ENCODE results near the gene DAGLA. TPM values are rescaled to one million over a fixed set of nuclear protein-coding genes. Genes with fewer than 3 reads are reported as not detected.
A peak's percentile ranks its signal among the peaks of the same experiment; 100 is the strongest.

DAGLA gene
- total and polyA plus RNA-seq, 2 of the 13 experiments (the other 11 are each of a cell fraction or from before 2014, with no cell fraction given) = 2.6 to 3.9 TPM

GRCh38 chr11:61791737-61792309 is 111.6 kb downstream of the DAGLA start:
- ChIA-PET POLR2A (interaction anchor here (0.8 to 4.2 kb wide), 22 partner anchors 9 to 800 kb away, joined by 3 to 50 read pairs (median 4); partner anchors contain the start of genes BEST1, FADS1, FADS2 and FTH1), CTCF (ENCODE audit: low intra/inter-chr PET ratio, low total read pairs) (no interaction called here)
- Histone ChIP-seq H3K27me3 (ENCODE audit: control insufficient read depth in 1 of 2, insufficient read depth in 2 of 2, low read length in 2 of 2) (no peaks in the 10 kb centered on the region; a peak in 1 of 5 replicates), H2AFZ (ENCODE audit: low read length) (no peak overlapping the region), H3K4me3 (replicated peaks in 1 of 3; ENCODE audit: insufficient read depth in 1 of 3, low read depth in 2 of 3, low read length in 3 of 3) (peak overlapping the region; percentile 68 to 87 (median 81)), H3K27ac (ENCODE audit: extremely low read length, insufficient read depth, low read length) (peak overlapping the region; percentile 99), H3K4me2 (ENCODE audit: low read depth, low read length) (peak overlapping the region; percentile 89), H3K36me3 (replicated peaks in 1 of 2; ENCODE audit: control insufficient read depth in 1 of 2, insufficient read depth in 2 of 2, low read length in 2 of 2) (peaks cover 12 to 54% of the 10 kb centered on the region in 2 experiments), H3K9me3 (ENCODE audit: low read length) (no peaks in the 10 kb centered on the region), H4K20me1 (ENCODE audit: insufficient read depth, low read length) (no peaks in the 10 kb centered on the region; the same call in 1 of the 2 replicates), H3K79me2 (ENCODE audit: insufficient read depth, low read length) (peaks cover 41% of the 10 kb centered on the region), H3K4me1 (ENCODE audit: insufficient read depth, low read length) (peaks cover 42% of the 10 kb centered on the region), H3K9ac (ENCODE audit: insufficient read depth, low read depth, low read length) (peak overlapping the region; percentile 96)
- WGBS (ENCODE audit: low lambda C conversion rate) = 7% methylated on average over 13 of the region's 14 CpGs
- peak; percentile 83 for DNase-seq (ENCODE audit: low spot score)
- intact Hi-C loops (cut with micrococcal nuclease; ENCODE audit: unreplicated experiment) (no loop called here), in situ Hi-C loops (cut with HindIII; ENCODE audit: extremely low pct_ligation_motif_present, low pct_unique_long_range_greater_than_20kb) (loop anchor here (10.0 kb wide), 1 partner anchor 293 kb away; no protein-coding TSS in a partner anchor)
- TSS peak; percentile 87 for BruUV-seq (replicated peaks)
- ATAC-seq = peak; percentile 58
- peak; percentile 86 for FAIRE-seq
- no peak for TF ChIP-seq ZNF737 (CRISPR knock-in tag; IDR thresholded peaks at IDR 0.05; ENCODE audit: borderline replicate concordance)
- TF ChIP-seq POLR2A (IDR thresholded peaks at IDR 0.05; ENCODE audit: insufficient read depth in 1 of 2, low read depth in 2 of 2, low read length in 2 of 2) = peak in 1 of 2 experiments; percentile 74; a peak in 3 of 4 replicates
- TF ChIP-seq ZNF670 (CRISPR knock-in tag; IDR thresholded peaks at IDR 0.05; ENCODE audit: borderline replicate concordance) = 0 out of 2 replicates have a peak, but pooled peaks have one; percentile 34
- TF ChIP-seq POLR2AphosphoS5 (IDR thresholded peaks at IDR 0.05; ENCODE audit: low read depth, low read length) = peak; percentile 65
- TF ChIP-seq ATF7-NPFF (CRISPR knock-in tag; IDR thresholded peaks at IDR 0.05; ENCODE audit: low read depth) = no peak
- no peak for TF ChIP-seq ZBTB34 (CRISPR knock-in tag; IDR thresholded peaks at IDR 0.05)
- 0 out of 4 replicates have a peak, but pooled peaks of 1 of the 2 experiments have one; percentile 17 for TF ChIP-seq KLF16 (CRISPR knock-in tag; IDR thresholded peaks at IDR 0.05)
- no peak for TF ChIP-seq ETV5 (CRISPR knock-in tag; IDR thresholded peaks at IDR 0.05; ENCODE audit: borderline replicate concordance)
- no peak for TF ChIP-seq ZNF790 (CRISPR knock-in tag; IDR thresholded peaks at IDR 0.05; ENCODE audit: borderline replicate concordance)
- TF ChIP-seq ZNF878 (CRISPR knock-in tag; IDR thresholded peaks at IDR 0.05) = 0 out of 2 replicates have a peak, but pooled peaks have one; percentile 48
- no peak for TF ChIP-seq ZNF510 (CRISPR knock-in tag; IDR thresholded peaks at IDR 0.05; ENCODE audit: low read depth)
- peak; percentile 17 for TF ChIP-seq TEAD3 (CRISPR knock-in tag; optimal IDR thresholded peaks at IDR 0.05; ENCODE audit: borderline replicate concordance)
- TF ChIP-seq CTCF (CRISPR knock-in tag; IDR thresholded peaks at IDR 0.05) = peak; percentile 34; the same call in 1 of the 2 replicates
- no peak for TF ChIP-seq THAP8 (CRISPR knock-in tag; IDR thresholded peaks at IDR 0.05; ENCODE audit: borderline replicate concordance)
- no peak for TF ChIP-seq DNMT1 (CRISPR knock-in tag; IDR thresholded peaks at IDR 0.05)
- no peak for TF ChIP-seq KDM3A (CRISPR knock-in tag; IDR thresholded peaks at IDR 0.05; ENCODE audit: low read depth)
- no peak for TF ChIP-seq KAT2B (IDR thresholded peaks at IDR 0.05; ENCODE audit: borderline replicate concordance, low read depth, low read length)
- peak; percentile 62; the same call in 1 of the 2 replicates for TF ChIP-seq CCDC6 (CRISPR knock-in tag; IDR thresholded peaks at IDR 0.05)
